ELR (cell line): ENCODE results near the gene GCNA.
A peak's percentile ranks its signal among the peaks of the same experiment; 100 is the strongest.

ENCODE experiments used
- DNase-seq: peaks from one replicate; pipeline ENCODE4 v3.0.0-alpha.2; 2015; ENCODE audit warnings: low read depth

GCNA gene, protein sequence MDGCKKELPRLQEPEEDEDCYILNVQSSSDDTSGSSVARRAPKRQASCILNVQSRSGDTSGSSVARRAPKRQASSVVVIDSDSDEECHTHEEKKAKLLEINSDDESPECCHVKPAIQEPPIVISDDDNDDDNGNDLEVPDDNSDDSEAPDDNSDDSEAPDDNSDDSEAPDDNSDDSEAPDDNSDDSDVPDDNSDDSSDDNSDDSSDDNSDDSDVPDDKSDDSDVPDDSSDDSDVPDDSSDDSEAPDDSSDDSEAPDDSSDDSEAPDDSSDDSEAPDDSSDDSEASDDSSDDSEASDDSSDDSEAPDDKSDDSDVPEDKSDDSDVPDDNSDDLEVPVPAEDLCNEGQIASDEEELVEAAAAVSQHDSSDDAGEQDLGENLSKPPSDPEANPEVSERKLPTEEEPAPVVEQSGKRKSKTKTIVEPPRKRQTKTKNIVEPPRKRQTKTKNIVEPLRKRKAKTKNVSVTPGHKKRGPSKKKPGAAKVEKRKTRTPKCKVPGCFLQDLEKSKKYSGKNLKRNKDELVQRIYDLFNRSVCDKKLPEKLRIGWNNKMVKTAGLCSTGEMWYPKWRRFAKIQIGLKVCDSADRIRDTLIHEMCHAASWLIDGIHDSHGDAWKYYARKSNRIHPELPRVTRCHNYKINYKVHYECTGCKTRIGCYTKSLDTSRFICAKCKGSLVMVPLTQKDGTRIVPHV

GRCh38 chrX:71578253-71579135, at the start of gene GCNA:
Gene GCNA (plus strand): TSS chrX:71578437. CDS start chrX:71580822, 2,385 bp downstream.
- DNase-seq, result no peak

- peak; percentile 79 for DNase-seq
These were observed 46.0 kb upstream of the GCNA start for GRCh38 chrX:71532078-71532752.

- DNase-seq, result peak; percentile 97
These were observed 45.3 kb upstream of the GCNA start, which contains the start of gene OGT for GRCh38 chrX:71532753-71533425. Gene OGT (plus strand): TSS chrX:71533104. CDS start chrX:71533300, 196 bp downstream.

DNA sequence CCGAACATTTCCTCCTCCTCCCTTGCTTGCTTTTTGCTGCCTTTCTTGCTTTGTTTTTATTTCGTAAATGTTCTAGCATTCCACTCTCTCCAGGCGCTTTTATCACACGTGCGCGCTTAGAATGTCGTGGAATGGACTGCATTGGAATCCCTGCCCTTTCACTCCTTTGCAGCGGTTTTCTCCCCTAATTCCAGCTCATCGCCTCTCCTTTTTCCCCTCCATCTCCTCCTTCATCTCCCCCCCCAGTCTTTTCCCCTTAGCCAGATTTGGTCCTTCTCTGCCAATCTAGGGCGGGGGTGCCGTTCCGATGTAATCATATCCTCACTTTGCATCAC, 44.8 kb upstream of the GCNA start:
- peak; percentile 18 for DNase-seq

DNA sequence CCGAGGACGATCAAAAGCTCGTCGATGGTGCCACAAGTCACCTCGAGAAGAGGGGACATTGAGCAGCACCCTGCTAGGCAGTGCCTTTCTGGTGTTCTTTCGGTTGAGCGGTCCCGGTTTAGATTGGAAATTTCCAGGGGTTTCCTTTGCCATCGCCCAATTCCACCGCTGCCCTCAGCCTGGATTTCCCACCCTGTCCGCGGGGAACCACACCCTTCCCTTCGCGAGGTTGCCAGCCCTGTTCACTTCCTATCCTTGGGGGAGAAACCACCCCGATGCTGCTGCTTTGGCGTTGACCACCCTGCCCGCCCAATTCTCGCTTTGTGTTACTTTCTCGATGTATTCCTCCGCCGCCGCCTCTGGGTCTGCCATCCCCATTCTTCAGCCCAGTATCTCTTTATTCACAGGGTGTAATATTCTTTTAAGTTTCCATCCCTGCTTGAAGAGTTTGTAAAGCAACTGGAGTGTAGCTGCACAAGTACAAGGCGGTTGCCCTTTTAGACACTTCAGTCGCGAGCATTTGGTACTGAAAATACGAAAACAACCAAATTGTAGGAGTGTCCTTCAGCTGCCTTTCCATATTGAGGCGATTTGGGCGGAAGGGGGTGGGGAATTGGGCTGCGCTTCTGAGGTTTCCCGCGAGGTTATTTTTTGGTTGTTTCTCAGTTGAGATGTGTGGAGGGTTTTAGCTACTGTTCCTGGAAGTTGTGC, 44.2 kb upstream of the GCNA start:
- peak; percentile 63 for DNase-seq

- peak; percentile 23 for DNase-seq
These were observed 43.3 kb upstream of the GCNA start for GRCh38 chrX:71534773-71535544.

GRCh38 chrX:71536285-71536684, 42.0 kb upstream of the GCNA start:
- no peak for DNase-seq

GRCh38 chrX:71537743-71538142, 40.5 kb upstream of the GCNA start:
- no peak for DNase-seq

GRCh38 chrX:71540801-71541200, 37.4 kb upstream of the GCNA start:
- no peak for DNase-seq

GRCh38 chrX:71541210-71542022, 36.8 kb upstream of the GCNA start:
- peak; percentile 81 for DNase-seq

- peak; percentile 75 for DNase-seq
These were observed 35.8 kb upstream of the GCNA start for GRCh38 chrX:71542411-71542810.

DNA sequence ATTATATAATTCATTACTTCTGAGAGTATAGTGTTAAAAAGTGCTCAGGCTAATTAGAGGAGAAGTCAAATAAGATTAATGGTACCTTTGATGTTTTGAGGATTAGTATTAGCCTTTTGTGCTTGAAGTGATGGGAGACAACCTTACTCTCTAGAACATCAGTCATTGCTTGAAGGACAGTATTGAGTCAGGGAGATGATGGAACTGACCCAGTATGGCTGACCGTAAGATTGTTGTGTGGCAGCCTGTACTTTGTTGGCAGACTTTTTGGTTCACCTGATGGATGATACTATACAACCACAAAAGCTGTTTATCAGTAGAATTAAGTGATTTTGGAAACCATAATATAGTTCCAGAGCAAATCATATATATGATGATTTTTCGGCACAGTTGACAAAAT, 35.4 kb upstream of the GCNA start:
- DNase-seq, result peak; percentile 27

- peak; percentile 91 for DNase-seq
These were observed 34.9 kb upstream of the GCNA start for GRCh38 chrX:71543316-71543715.

GRCh38 chrX:71545364-71545763, 32.9 kb upstream of the GCNA start:
- DNase-seq, result no peak

DNA sequence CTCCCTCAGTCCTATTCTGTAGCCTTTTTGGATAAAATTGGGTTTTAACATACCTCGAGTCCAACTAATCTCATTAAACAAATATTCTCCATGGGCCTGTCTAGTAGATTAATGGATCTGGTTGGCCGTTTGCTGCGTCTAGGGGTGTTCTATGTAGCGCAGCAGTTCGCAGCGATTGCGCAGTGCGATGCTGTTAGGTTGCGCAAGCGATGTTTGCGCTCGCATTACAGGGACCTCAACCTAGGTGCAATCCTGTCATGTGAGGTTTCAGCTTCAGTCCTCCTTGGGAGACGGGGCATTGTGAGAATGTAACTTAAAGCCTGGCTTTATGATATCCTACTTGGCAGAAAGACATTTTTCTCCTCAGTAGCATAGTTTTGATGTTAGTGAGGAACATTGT, 31.4 kb upstream of the GCNA start:
- no peak for DNase-seq

GRCh38 chrX:71547339-71547738, 30.9 kb upstream of the GCNA start:
- DNase-seq, result no peak

DNA sequence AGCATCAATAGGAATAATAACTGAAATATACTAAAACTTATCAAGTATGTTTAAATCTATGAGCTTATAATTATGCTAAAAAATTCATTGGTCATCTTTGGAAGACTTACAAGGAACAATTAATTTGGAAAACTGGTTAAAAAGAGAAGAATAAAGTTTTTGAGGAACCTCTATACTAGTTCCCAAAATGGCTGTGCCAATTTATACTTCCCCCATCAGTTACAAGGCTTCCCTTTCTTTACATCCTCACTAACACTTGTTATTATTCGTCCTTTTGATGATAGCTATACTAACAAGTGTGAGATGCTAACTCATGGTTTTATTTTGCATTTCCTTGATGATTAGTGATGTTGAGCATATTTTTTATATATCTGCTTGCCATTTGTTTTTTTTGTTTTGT, 28.3 kb upstream of the GCNA start:
- DNase-seq, result no peak

- DNase-seq, result no peak
These were observed 27.7 kb upstream of the GCNA start for GRCh38 chrX:71550578-71550977.

GRCh38 chrX:71556036-71556435, 22.2 kb upstream of the GCNA start:
- DNase-seq, result no peak
